ENCODE measurements around the gene CYP21A2. TPM values are rescaled to one million over a fixed set of nuclear protein-coding genes. Genes with fewer than 3 reads are reported as not detected.
"Not testable (repeated sequence)": the region's sequence is repeated elsewhere in the genome, so short reads cannot be mapped to it uniquely, and the experiment has no call there.

Gene CYP21A2
- total RNA-seq, 1 experiment from 2014 or later, result not detected

- peak; percentile 38 for DNase-seq
- H3K9me3 ChIP-seq, result no peaks in the 10 kb centered on the region
- H3K4me3 ChIP-seq, result no peak overlapping the region
- no peaks in the 10 kb centered on the region for H3K36me3 ChIP-seq
- H3K27me3 ChIP-seq, result no peaks in the 10 kb centered on the region
Observed at GRCh38 chr6:32046450-32047083, 8.4 kb downstream of the CYP21A2 start.

GRCh38 chr6:32047084-32047478, 8.9 kb downstream of the CYP21A2 start:
- no peaks in the 10 kb centered on the region for H3K36me3 ChIP-seq
- no peaks in the 10 kb centered on the region for H3K27me3 ChIP-seq
- no peaks in the 10 kb centered on the region for H3K9me3 ChIP-seq
- peak; percentile 49 for DNase-seq
- no peak overlapping the region for H3K4me3 ChIP-seq

- Histone ChIP-seq H3K4me3 (no peak overlapping the region), H3K9me3 (no peaks in the 10 kb centered on the region), H3K36me3 (no peaks in the 10 kb centered on the region), H3K27me3 (no peaks in the 10 kb centered on the region)
- DNase-seq, result no peak
Observed at GRCh38 chr6:32047539-32047854, 9.3 kb downstream of the CYP21A2 start.

- H3K36me3 ChIP-seq, result no peaks in the 10 kb centered on the region
- no peak overlapping the region for H3K4me3 ChIP-seq
- peak; percentile 49 for DNase-seq
- no peaks in the 10 kb centered on the region for H3K9me3 ChIP-seq
- H3K27me3 ChIP-seq, result no peaks in the 10 kb centered on the region
Observed at GRCh38 chr6:32047855-32048766, 9.9 kb downstream of the CYP21A2 start.

- H3K36me3 ChIP-seq, H3K27me3 ChIP-seq, H3K9me3 ChIP-seq, DNase-seq, H3K4me3 ChIP-seq: not testable (repeated sequence)
Observed at GRCh38 chr6:32049149-32049548, 10.9 kb downstream of the CYP21A2 start.

GRCh38 chr6:32049736-32050135, 11.5 kb downstream of the CYP21A2 start:
- H3K27me3 ChIP-seq, DNase-seq, H3K4me3 ChIP-seq, H3K36me3 ChIP-seq, H3K9me3 ChIP-seq: not testable (repeated sequence)

GRCh38 chr6:32050562-32050961, 12.3 kb downstream of the CYP21A2 start:
- Histone ChIP-seq H3K4me3 (no peak overlapping the region), H3K9me3 (no peaks in the 10 kb centered on the region), H3K27me3 (no peaks in the 10 kb centered on the region), H3K36me3 (no peaks in the 10 kb centered on the region)
- no peak for DNase-seq

- not testable (repeated sequence) for H3K36me3 ChIP-seq, H3K4me3 ChIP-seq, H3K9me3 ChIP-seq, H3K27me3 ChIP-seq, DNase-seq
Observed at GRCh38 chr6:32052626-32053025, 14.4 kb downstream of the CYP21A2 start.

- H3K4me3 ChIP-seq, DNase-seq, H3K27me3 ChIP-seq, H3K9me3 ChIP-seq, H3K36me3 ChIP-seq: not testable (repeated sequence)
Observed at GRCh38 chr6:32053314-32053713, 15.1 kb downstream of the CYP21A2 start.

GRCh38 chr6:32055756-32056155, 17.5 kb downstream of the CYP21A2 start:
- not testable (repeated sequence) for DNase-seq, H3K27me3 ChIP-seq

GRCh38 chr6:32056254-32056653, 18.0 kb downstream of the CYP21A2 start:
- Histone ChIP-seq H3K27me3 (no peaks in the 10 kb centered on the region), H3K9me3 (no peaks in the 10 kb centered on the region), H3K36me3 (no peaks in the 10 kb centered on the region), H3K4me3 (no peak overlapping the region)
- no peak for DNase-seq

More at GRCh38 chr6:32055756-32056155, 17.5 kb downstream of the CYP21A2 start:
- H3K9me3 ChIP-seq, H3K4me3 ChIP-seq, H3K36me3 ChIP-seq: not testable (repeated sequence)

- Histone ChIP-seq H3K36me3 (no peaks in the 10 kb centered on the region), H3K4me3 (no peak overlapping the region), H3K9me3 (no peaks in the 10 kb centered on the region), H3K27me3 (no peaks in the 10 kb centered on the region)
- no peak for DNase-seq
Observed at GRCh38 chr6:32057966-32058365, 19.8 kb downstream of the CYP21A2 start.

GRCh38 chr6:32058511-32058963, 20.3 kb downstream of the CYP21A2 start:
- peak; percentile 59 for DNase-seq
- Histone ChIP-seq H3K9me3 (no peaks in the 10 kb centered on the region), H3K36me3 (no peaks in the 10 kb centered on the region), H3K27me3 (no peaks in the 10 kb centered on the region), H3K4me3 (no peak overlapping the region)

- Histone ChIP-seq H3K4me3 (no peak overlapping the region), H3K9me3 (no peaks in the 10 kb centered on the region), H3K27me3 (no peaks in the 10 kb centered on the region), H3K36me3 (no peaks in the 10 kb centered on the region)
- no peak for DNase-seq
Observed at GRCh38 chr6:32060966-32061655, 22.9 kb downstream of the CYP21A2 start.

GRCh38 chr6:32064706-32065105, 26.5 kb downstream of the CYP21A2 start:
- no peaks in the 10 kb centered on the region for H3K36me3 ChIP-seq

GRCh38 chr6:32067521-32067920, 29.3 kb downstream of the CYP21A2 start:
- H3K36me3 ChIP-seq, H3K27me3 ChIP-seq, DNase-seq, H3K9me3 ChIP-seq, H3K4me3 ChIP-seq: not testable (repeated sequence)

More at GRCh38 chr6:32064706-32065105, 26.5 kb downstream of the CYP21A2 start:
- DNase-seq, result no peak
- H3K4me3 ChIP-seq, result no peak overlapping the region
- no peaks in the 10 kb centered on the region for H3K27me3 ChIP-seq
- H3K9me3 ChIP-seq, result no peaks in the 10 kb centered on the region

- H3K9me3 ChIP-seq, H3K36me3 ChIP-seq, H3K27me3 ChIP-seq, DNase-seq, H3K4me3 ChIP-seq: not testable (repeated sequence)
Observed at GRCh38 chr6:32068315-32068714, 30.1 kb downstream of the CYP21A2 start.

Data from MG63 (cell line).